Stimulated activated CD8-positive, alpha-beta memory T cell treated with anti-CD3 and anti-CD28 coated beads, Interleukin-4, amount 100 ng/mL, for 1 hour (primary cell): ENCODE results near the gene RELCH.
"Not testable (repeated sequence)": the region's sequence is repeated elsewhere in the genome, so short reads cannot be mapped to it uniquely, and the experiment has no call there.

Experiments
- DNase-seq, 2 donors: peaks; one replicate each; pipeline ENCODE4 v3.0.0-alpha.2; 2020; ENCODE audit warnings: low read depth in 2 of 2, low spot score in 1 of 2

The RELCH gene

GRCh38 chr18:62186774-62187542 lies at the start of gene RELCH, which contains the start of gene PIGN:
RELCH (plus strand) TSS chr18:62187255; CDS start chr18:62187506, 251 bp downstream.
PIGN (minus strand) TSS chr18:62187056; CDS start chr18:62161353, 25,703 bp downstream.
- peak; percentile 88 for DNase-seq

- no peak for DNase-seq
Observed at GRCh38 chr18:62138461-62139235, 48.4 kb upstream of the RELCH start.

- DNase-seq, result no peak
Observed at GRCh38 chr18:62140259-62140658, 46.8 kb upstream of the RELCH start.

- no peak for DNase-seq
Observed at GRCh38 chr18:62144338-62144737, 42.7 kb upstream of the RELCH start.

GRCh38 chr18:62151068-62151771 lies 35.8 kb upstream of the RELCH start:
- DNase-seq, result no peak

- no peak for DNase-seq
Observed at GRCh38 chr18:62152844-62153243, 34.2 kb upstream of the RELCH start.

GRCh38 chr18:62157843-62158242 lies 29.2 kb upstream of the RELCH start:
- DNase-seq, result no peak

GRCh38 chr18:62164310-62164709 lies 22.7 kb upstream of the RELCH start:
- DNase-seq, result no peak

- DNase-seq, result no peak
Observed at GRCh38 chr18:62164855-62165487, 22.1 kb upstream of the RELCH start.

GRCh38 chr18:62165583-62165982 lies 21.5 kb upstream of the RELCH start:
- DNase-seq, result no peak

- not testable (repeated sequence) for DNase-seq
Observed at GRCh38 chr18:62166524-62166923, 20.5 kb upstream of the RELCH start.

GRCh38 chr18:62170857-62171256 lies 16.2 kb upstream of the RELCH start:
- DNase-seq, result no peak

- no peak for DNase-seq
Observed at GRCh38 chr18:62172298-62172697, 14.8 kb upstream of the RELCH start.

- DNase-seq, result no peak
Observed at GRCh38 chr18:62175521-62175920, 11.5 kb upstream of the RELCH start.

- no peak for DNase-seq
Observed at GRCh38 chr18:62177271-62177670, 9.8 kb upstream of the RELCH start.

GRCh38 chr18:62179213-62179612 lies 7.8 kb upstream of the RELCH start:
- DNase-seq, result no peak

GRCh38 chr18:62182220-62182619 lies 4.8 kb upstream of the RELCH start:
- DNase-seq, result no peak

- no peak for DNase-seq
Observed at GRCh38 chr18:62183578-62184195, 3.4 kb upstream of the RELCH start.

- DNase-seq, result no peak
Observed at GRCh38 chr18:62186499-62186773, 619 bp upstream of the RELCH start.

- no peak for DNase-seq
Observed at GRCh38 chr18:62187543-62188510, 772 bp downstream of the RELCH start.
